Stimulated activated CD4-positive, alpha-beta T cell treated with anti-CD3 and anti-CD28 coated beads, TNF-alpha, amount 100 ng/mL, for 48 hours (primary cell): ENCODE measurements around the gene PRXL2B.

Source experiments
- DNase-seq, 3 donors: peaks; one replicate each; pipeline ENCODE4 v3.0.0-alpha.2; 2020; ENCODE audit warnings: low read depth in 3 of 3

PRXL2B gene

GRCh38 chr1:2585318-2586092 lies 1.1 kb upstream of the PRXL2B start:
- DNase-seq, result peak; percentile 23 to 55 (median 42)

GRCh38 chr1:2587071-2587859 lies 688 bp downstream of the PRXL2B start:
- no peak for DNase-seq

GRCh38 chr1:2587860-2588571 lies 1.4 kb downstream of the PRXL2B start:
- DNase-seq, result no peak

GRCh38 chr1:2588661-2589430 lies 2.3 kb downstream of the PRXL2B start:
- DNase-seq, result no peak

- no peak for DNase-seq
Measured at GRCh38 chr1:2589431-2590232, 3.1 kb downstream of the PRXL2B start.

GRCh38 chr1:2590233-2591141 lies 3.9 kb downstream of the PRXL2B start:
- no peak for DNase-seq

GRCh38 chr1:2591233-2591580 lies 4.6 kb downstream of the PRXL2B start:
- DNase-seq, result no peak

GRCh38 chr1:2591581-2592261 lies 5.1 kb downstream of the PRXL2B start:
- no peak for DNase-seq

GRCh38 chr1:2592672-2593071 lies 6.1 kb downstream of the PRXL2B start:
- no peak for DNase-seq

- no peak for DNase-seq
Measured at GRCh38 chr1:2593251-2593878, 6.8 kb downstream of the PRXL2B start.

GRCh38 chr1:2594001-2594640 lies 7.5 kb downstream of the PRXL2B start:
- DNase-seq, result no peak

- no peak for DNase-seq
Measured at GRCh38 chr1:2594641-2595131, 8.1 kb downstream of the PRXL2B start.

- no peak for DNase-seq
Measured at GRCh38 chr1:2595261-2595811, 8.8 kb downstream of the PRXL2B start.

GRCh38 chr1:2595812-2596529 lies 9.4 kb downstream of the PRXL2B start:
- no peak for DNase-seq

- DNase-seq, result no peak
Measured at GRCh38 chr1:2596530-2597333, 10.2 kb downstream of the PRXL2B start.
